ENCODE data around the gene TPTE2. TPM values are rescaled to one million over a fixed set of nuclear protein-coding genes. Genes with fewer than 3 reads are reported as not detected.

The TPTE2 gene
- total and polyA plus RNA-seq, 2 experiments from 2014 or later = not detected

- Histone ChIP-seq H3K4me3 (no peak overlapping the region), H3F3A (replicated peaks; ENCODE audit: low read depth) (no peaks in the 10 kb centered on the region), H3K36me3 (ENCODE audit: insufficient read depth) (no peaks in the 10 kb centered on the region; the same call in 1 of the 2 replicates), H3K4me2 (no peak overlapping the region), H3K9me2 (ENCODE audit: insufficient read depth) (no peaks in the 10 kb centered on the region), H3K27ac (ENCODE audit: low read depth) (no peak overlapping the region), H3K79me2 (replicated peaks; ENCODE audit: insufficient read depth) (no peaks in the 10 kb centered on the region), H4K20me1 (replicated peaks; ENCODE audit: insufficient read depth) (no peaks in the 10 kb centered on the region), H3K4me1 (ENCODE audit: insufficient read depth) (no peaks in the 10 kb centered on the region), H3K27me3 (ENCODE audit: insufficient read depth) (no peaks in the 10 kb centered on the region), H2AFZ (no peak overlapping the region)
- no peak overlapping the region for H3K4me3 Mint-ChIP-seq
- H3K36me3 Mint-ChIP-seq (ENCODE audit: low read depth) = peaks cover 5% of the 10 kb centered on the region; the same call in 1 of the 3 replicates
- no peaks in the 10 kb centered on the region for H3K4me1 Mint-ChIP-seq
- DNase-seq (ENCODE audit: low spot score) (no peak), ATAC-seq (no peak)
- no peaks in the 10 kb centered on the region for H3K27me3 Mint-ChIP-seq (ENCODE audit: insufficient read depth, low read depth, poor library complexity)
- H3K9me3 Mint-ChIP-seq = peaks cover 77% of the 10 kb centered on the region
- TF ChIP-seq STAT1 (IDR thresholded peaks at IDR 0.05; ENCODE audit: unreplicated experiment) (no peak), NANOG (IDR thresholded peaks at IDR 0.05; ENCODE audit: borderline replicate concordance) (no peak), ZNF462 (CRISPR knock-in tag; IDR thresholded peaks at IDR 0.05) (no peak), ETS1 (IDR thresholded peaks at IDR 0.05) (no peak), REST (IDR thresholded peaks at IDR 0.05; ENCODE audit: unreplicated experiment) (no peak), ZNF114 (CRISPR knock-in tag; IDR thresholded peaks at IDR 0.05) (no peak), CTCF (conservative IDR thresholded peaks at IDR 0.05; ENCODE audit: low read depth in 2 of 2) (no peak), EZH2 (IDR thresholded peaks at IDR 0.05; ENCODE audit: low read depth, unreplicated experiment) (no peak), JUNB (IDR thresholded peaks at IDR 0.05; ENCODE audit: unreplicated experiment) (no peak), POLR2AphosphoS5 (IDR thresholded peaks at IDR 0.05; ENCODE audit: low read depth) (no peak), EZH2phosphoT487 (IDR thresholded peaks at IDR 0.05; ENCODE audit: unreplicated experiment) (no peak), ZNF331 (CRISPR knock-in tag; IDR thresholded peaks at IDR 0.05; ENCODE audit: low read depth) (no peak), CREB1 (CRISPR knock-in tag; IDR thresholded peaks at IDR 0.05; ENCODE audit: low read depth) (no peak)
- H3K27ac Mint-ChIP-seq = no peak overlapping the region
Observed at GRCh38 chr13:19581675-19582074, 20.3 kb upstream of the TPTE2 start.
